Activated T-helper 9 cell treated with anti-CD3 and anti-CD28 coated beads, Interleukin-2, amount 50 U/mL, for 16 hours (primary cell): ENCODE data around the gene CRYAA.

ENCODE experiments used
- DNase-seq: peaks from one replicate; pipeline ENCODE4 v3.0.0-alpha.2; 2020; ENCODE audit warnings: low read depth

CRYAA gene

DNA sequence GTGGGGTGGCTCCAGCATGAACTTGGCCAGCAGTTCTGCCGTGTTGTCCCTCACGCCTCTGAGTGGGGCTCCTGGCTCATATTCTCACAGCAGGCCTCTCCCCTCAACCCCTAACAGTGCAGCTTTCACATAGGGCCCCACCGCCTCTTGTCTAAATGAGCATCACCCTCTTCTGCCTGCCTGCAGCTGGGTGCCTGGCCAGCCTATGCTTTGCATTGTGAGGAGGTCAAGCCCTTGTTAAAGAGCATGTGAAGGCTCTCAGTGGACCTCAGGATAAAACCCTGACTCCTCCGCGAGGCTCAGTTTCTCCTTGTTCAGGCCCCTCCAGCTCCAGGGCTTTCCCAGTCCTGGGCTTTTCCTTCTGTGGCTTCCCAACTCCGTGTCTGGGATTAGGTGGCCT is 34.8 kb downstream of the CRYAA start:
- DNase-seq: no peak

DNA sequence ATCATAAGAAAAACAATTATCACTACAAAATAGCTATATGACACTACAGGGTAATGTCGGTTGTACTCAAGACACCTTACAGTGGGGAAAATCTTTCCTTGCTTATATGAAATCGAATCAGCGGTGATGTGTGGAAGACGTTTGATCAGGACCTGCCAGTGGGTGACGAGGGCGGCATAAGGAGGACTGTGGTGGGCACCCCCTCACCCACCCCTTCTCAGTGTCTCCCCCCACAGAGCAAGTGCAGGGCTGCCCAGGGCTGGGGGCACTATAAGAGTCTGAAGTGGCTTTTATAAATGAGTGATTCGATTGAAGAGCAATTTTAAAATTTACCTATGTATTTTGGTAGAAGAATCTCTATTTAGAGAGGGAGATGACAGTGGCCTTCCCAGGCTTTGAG is 35.8 kb downstream of the CRYAA start:
- no peak for DNase-seq

GRCh38 chr21:43206231-43207042 is 37.6 kb downstream of the CRYAA start:
- no peak for DNase-seq

GRCh38 chr21:43207043-43207315 is 38.2 kb downstream of the CRYAA start:
- no peak for DNase-seq

DNA sequence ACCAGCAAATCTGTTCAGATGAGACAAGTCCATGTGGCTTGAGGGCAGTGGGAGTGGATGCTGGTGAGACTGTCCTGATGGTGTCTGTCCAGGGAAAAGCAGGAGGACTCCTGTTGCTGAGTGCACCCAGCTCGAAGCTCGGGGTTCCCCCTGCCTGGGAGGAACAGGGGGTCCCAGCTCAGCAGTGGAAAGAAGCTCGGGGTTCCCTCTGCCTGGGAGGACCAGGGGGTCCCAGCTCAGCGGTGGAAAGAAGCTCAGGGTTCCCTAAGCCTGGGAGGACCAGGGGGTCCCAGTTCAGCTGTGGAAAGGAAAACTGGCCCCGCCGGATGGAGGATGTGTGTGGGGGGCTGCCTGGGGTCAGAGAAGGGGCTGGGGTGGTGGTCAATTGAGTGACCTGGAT is 39.1 kb downstream of the CRYAA start:
- DNase-seq: no peak

DNA sequence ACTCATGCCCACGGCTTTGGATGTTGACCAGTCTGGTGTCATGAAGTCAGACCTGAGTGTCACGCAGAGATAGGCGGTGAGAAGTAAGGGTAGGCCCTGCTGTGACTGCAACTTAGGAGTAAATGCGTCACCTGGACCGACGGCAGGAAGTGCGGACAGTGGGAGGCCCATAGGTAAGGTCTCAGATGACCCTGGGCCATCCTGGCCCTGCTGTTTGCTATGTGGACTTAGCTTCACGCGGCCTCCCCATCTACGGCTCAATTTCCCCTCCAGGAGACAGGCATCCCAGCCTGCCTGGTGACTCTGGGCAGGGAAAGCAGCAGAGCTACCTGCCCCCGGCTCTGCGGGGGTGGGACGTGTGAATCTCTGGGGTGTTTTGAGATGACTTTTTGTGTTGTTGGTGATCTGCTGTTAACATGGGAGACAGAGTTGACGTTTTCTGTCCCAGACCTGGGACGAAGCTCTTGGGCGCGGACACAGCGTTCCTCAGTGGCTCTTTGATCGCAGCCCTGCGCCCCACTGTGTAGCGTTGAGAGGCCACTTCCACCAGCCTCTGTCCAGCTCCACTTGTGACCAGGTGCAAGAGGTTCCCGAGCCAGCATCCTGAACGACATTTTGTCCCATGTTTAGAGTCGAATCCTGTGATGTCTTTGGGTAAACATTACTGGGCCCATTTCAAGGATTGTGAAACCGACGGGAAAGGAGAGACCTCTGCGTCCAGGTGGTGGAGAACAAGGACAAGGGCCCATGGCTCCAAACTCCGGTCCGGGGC is 39.9 kb downstream of the CRYAA start:
- no peak for DNase-seq

- DNase-seq: no peak
Observed at GRCh38 chr21:43209575-43210453, 41.0 kb downstream of the CRYAA start.

DNA sequence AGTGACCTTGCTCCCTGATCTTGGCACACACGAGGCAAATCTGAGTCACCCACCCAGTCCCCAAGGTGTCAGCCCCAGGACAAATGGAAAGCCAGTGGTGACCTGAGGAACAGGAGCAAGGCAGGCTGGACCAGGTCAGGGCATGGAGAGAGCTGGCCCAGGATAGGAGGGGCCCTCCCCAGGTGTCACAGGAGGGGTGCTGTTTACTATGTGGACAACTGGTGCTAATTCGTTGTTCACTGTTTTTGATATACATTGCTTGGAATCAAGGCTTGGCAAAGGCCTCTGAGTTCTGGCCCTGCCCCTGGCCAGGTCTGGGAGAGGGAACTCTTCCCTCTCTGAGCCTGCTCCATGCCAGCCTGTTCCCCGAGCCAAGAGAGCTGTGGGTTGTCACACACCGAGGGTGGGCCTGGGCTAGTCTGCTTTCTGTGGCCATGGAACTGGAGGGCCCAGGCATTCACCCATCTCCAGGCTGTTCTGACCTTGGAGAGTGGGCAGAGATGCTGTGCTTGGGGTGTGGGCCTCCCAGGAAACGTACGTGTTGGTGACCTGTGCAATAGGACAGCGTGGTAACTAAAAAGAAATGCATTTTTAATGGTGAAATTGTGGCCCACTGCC is 41.8 kb downstream of the CRYAA start:
- no peak for DNase-seq

- no peak for DNase-seq
Observed at GRCh38 chr21:43211072-43211759, 42.4 kb downstream of the CRYAA start.

- no peak for DNase-seq
Observed at GRCh38 chr21:43211760-43212115, 42.9 kb downstream of the CRYAA start.
